GM19455 (cell line): ENCODE results near the gene PROX1.

ENCODE experiments used
- ATAC-seq: cut with Tn5 transposase; IDR thresholded peaks from one replicate; pipeline ENCODE4 v1.9.1; 2021; ENCODE audit not compliant: unreplicated experiment

PROX1 gene

DNA sequence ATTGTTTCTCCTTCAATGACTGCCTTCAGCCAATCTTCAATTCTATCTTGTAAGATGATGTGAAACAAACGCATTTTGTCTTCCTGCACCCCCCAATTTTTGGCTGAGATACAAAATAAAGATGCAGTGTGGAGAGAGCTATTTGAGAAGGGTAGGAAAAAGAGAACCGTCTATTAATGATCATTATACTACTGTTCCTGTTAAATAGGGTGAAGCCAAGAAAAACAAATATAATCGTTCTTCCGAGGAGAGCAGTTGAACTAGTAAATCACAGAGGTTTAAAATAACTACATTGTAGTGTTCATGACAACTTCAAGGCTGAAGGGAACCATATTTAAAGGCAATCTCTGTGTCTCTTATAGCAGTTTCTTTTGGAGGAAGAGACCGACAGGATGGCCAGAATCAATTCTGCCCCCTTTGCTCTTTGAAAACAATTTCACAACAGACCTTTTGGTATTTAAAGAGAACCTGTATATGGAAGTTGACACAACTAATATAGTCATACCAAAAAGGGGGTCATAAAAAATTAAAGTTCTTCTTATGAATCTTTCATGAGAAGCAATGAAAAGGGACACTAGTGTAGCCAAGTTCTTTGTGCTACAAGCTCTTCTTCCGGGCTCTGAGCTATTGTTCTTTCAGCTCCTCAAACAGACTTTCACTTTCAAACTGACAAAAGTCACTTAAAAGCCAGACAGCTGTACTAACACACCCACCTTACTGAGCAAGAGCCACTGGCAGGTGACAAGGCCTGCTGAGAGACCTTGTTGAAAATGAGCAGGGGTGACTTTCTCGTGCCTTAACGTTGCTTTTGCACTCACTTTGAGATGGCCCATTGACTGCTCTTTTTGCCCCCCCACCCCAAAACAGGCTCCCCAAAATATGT, 30.9 kb downstream of the PROX1 start:
- peak; percentile 59 for ATAC-seq

DNA sequence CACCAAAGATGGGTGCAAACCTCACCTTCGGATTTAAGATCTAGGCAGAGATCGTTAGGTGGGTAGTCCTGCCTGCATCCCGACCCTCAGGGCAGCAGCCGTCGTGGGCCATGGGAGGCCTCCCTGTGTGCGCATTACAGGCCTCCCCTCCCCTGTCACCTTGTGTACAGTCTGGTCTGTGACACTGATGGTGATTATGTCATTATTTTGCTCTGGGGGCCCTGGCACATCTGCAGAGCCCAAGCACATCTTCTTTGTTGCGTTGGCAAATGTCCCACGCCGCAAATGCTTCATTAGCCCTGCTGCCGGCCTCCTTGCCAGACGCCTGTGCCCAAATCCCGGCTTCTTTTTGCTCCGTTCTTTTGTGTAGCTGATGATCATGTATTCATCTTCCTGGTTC, 31.7 kb downstream of the PROX1 start:
- no peak for ATAC-seq

DNA sequence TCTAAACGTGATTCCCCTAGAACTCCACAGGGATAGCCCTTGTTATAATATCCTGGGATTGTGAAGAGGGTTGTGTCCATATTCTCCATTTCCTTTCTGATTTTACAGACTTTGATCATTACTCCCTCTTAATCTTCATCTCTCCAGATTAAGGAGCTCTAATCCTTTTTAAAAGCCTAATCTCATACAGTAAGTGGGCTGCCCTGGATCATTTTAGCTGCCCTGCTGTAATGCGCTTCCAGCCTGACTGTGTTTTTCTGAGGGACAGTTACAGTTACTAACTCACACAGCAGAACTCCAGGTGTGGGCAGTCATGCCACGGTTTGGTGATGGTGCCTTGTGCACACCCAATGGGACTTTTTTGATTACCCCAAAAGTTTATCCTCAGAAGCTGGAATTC, 33.5 kb downstream of the PROX1 start:
- no peak for ATAC-seq

DNA sequence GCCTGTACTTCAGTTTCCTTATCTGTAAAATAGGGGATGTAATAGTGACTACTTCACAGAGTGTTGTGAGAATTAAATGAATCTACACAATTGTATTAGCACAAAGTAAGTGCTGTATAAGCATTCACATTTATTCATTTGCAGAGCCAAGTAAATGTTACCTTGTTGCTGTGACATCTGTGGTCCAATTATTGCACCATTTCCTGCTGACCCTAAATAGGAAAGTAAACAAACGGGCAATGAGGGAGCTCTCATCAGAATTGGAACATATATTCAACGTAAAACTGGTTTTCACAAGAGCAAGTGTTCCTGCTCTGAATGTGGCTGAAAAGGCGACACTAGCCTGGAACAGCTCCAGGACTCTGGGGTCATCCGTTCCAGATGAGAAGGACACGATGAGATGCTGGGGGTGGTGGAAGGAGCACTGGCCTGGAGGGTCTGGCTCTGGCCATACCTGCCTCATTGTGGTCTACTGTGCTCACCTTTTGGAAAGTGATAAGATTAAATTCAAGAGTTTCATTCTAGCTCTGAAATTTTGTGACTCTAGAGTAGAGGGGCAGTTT, 34.5 kb downstream of the PROX1 start:
- no peak for ATAC-seq

DNA sequence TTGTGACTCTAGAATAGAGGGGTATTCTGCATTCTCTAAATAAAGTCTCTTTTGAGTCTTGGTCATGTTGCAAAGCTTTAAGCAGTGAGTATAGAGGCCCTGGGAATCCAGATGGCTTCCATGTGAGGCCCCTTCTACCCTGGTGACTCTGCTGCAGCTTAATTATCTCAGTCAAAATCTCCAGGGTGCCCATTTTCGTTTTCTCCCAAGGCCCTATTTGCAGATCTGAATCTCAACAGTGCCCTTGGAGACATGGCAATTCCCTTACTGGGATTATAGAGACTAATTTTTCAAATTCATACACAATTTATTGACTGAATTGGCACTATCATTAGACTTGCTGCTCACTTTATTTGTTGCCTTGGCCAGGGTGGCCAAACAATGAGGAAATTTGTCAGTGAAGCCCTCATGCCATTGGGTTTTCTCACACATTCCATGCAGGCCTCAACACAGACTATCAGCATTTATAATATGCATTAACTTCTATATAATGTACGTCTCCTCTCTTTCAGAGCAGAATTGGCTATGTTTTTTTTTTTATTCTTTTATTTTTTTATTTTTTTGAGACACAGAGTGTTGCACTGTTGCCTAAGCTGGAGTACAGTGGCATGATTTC, 35.1 kb downstream of the PROX1 start:
- ATAC-seq, result no peak

DNA sequence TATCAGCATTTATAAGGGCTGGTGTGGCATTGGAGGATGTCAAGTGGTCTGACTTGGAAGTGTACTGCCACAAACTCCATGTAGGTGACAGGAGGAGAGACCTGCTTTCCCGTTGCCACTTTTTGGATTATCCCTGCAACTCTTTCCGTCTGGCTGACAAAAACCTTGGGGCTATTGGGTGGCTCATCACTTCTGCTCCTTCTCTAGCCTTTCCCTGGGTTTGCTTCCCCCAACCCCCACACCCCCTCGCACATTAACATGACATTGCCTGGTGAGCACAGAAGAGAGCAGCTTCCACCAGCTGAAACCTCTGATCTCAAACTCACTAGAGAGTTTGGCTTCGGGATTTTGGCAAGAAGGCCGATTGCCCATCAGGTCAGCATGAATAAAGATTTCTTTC, 39.2 kb downstream of the PROX1 start:
- no peak for ATAC-seq

DNA sequence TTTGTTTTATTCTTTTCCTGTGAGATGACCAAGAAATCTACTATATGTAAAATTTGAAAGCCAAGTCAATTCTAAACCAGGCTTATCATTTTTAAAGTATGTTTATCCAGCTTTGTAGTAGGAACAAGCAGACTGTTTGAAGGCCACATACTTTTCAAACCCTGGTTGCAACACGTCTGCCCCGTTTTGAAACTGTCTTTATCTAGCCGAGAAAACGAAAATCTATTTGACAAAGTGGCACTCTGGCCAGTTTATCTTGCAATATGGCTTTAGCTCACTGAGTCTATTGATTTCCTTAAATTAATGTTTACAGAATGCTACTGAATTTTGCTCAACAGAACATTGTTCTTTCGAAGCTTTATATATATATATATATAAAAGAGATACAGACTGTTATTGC, 39.7 kb downstream of the PROX1 start:
- ATAC-seq, result no peak

DNA sequence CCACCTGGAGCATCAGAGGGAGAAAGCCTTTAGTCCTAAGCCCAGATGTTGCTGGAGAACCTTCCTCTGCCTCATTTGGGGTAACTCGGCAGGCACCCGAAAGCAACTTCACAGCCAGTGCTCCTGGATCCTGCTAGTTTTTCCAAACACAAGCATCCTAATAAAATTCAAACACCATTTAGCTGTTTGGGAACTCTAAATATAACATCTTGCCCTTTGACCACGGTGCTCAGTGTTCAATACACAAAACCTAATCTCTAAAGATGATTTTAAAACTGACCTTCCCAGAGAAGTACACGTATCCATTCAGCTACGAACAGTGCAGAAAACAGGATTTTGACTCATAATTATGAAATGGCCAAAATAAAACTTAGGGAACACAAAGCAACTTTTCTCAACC, 40.3 kb downstream of the PROX1 start:
- ATAC-seq, result no peak

DNA sequence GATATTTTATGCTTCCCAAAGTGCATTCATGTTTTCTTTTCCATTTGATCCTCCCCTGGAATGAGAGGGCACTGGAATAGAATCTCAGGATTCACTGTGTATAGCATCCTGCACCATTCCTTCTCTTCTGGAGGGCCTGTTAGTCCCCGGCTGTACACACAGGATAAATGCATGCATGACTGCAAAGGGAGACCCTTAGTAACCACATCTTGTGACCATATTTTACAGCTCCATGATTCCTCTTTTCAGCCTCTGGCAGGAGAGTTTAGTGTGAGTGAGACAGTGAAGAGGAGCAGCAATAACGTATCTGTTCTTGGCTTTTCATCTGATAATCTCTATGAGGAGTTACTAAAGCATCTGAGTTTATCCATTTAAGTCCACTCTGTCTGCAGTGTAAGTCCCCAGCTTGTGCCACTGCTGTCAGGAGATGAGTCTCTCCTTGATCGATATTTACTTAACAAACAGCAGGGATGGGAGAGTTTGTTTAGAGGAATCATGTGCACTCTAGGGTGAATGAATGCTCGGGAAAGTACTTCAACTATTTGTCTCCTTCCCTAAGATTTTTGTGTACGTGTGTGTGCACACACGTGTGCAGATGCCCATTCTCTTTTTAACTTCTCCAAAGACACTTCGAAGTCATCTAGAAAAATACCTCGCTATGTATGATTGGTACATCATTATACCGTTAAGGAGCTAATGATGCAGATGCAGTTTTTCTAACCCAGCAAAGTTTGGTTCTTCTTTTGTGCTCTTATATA, 41.1 kb downstream of the PROX1 start:
- ATAC-seq, result no peak

DNA sequence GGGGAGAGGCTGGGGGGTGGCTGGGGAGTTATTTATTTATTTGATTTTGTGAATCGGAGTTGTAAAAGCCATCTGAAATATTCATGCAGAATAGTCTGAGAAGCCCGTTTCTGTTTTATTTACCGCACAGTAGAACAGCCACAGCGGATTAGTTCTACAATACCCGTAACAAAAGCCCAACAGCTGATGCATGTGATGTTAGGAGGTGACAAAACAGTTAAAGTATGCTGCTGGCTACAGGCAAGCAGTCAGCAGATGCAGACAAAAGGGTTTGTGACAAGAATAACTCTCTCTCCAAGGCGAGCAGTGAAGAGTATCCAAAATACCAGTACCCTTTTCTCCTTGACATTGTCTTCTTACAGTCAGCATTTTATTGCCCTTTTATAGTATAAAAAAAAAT, 42.0 kb downstream of the PROX1 start:
- ATAC-seq, result no peak

DNA sequence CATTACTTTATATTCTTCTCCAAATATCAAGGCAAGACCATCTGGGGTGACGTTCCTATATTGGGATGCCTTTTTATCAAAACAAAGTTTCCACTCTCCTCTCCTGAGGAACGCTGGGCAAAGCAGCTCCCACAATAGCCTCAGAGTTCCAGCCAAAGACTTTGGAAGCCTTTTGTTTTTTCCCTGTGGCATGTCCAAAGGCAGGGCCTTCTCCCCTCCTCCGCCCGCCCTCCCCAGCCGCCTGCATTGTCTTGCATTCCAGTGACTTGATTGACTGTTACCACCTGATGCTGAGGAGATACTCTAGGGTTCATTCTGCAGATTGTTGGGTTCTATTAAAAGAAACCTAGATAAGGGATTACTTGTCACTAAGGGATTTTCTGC, 43.5 kb downstream of the PROX1 start:
- no peak for ATAC-seq

DNA sequence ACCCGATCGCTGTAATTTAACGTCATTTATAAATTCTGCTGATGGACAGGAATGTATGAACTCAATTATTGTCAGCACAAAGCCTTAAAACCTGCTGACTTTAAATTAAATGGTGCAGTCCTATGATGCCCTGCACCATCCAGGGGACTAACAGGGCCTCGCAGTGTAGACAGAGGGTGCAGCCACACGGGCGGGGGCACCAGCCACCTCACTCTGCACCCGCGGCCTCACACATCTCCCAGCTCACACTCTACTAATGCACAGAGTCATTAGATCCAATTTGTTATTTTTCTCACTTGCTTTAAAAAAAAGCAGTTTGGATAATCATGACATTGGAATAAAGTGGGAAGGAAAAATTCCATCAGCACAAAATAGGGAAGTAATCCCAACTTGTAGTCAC, 49.7 kb downstream of the PROX1 start:
- ATAC-seq, result no peak

DNA sequence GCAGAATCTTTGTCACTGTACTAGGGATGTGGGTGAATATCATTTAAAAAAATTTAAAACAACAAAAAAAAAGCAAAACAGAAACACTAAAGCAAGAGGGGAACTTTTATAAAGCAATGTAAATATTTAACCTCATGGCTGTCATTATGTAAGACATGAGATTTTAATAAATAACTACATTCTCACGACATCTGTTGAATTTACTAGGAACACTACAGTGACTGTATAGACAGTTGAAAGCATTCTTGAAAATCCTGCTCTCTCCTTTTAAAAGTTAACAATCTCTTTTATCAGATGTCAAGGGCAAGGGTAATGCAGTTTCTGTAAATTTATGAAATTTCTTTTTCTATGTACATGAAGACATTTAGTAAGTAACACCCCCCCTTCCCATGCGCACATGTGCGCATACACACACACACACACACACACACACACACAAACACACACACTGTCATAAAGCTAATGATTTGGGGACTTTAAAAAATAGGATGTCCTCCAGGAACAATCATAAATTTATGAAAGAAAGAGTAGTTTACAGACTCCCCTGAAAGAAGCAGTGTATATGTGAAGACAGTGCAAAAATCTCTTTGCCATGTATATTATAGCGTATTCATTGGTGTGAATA, 51.7 kb downstream of the PROX1 start:
- no peak for ATAC-seq

DNA sequence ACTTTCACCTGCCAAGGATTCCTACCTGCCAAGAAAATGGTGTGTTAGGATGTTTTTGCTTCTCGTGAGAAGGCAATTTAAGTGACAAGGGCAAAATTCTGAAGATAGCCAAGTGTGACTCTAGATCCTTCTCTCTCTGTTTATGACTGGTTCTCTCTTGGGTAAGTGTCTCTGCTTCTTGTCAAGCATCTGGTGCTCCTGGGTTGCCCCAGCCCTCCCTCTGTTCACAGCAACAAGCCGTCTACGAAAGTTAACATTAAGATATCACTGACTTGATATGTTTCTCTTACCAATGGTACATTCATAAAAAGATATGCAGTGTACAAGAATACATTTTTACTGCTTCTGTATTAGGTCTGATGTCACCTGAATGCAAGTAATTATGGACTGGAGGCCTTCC, 55.4 kb downstream of the PROX1 start:
- ATAC-seq, result no peak

DNA sequence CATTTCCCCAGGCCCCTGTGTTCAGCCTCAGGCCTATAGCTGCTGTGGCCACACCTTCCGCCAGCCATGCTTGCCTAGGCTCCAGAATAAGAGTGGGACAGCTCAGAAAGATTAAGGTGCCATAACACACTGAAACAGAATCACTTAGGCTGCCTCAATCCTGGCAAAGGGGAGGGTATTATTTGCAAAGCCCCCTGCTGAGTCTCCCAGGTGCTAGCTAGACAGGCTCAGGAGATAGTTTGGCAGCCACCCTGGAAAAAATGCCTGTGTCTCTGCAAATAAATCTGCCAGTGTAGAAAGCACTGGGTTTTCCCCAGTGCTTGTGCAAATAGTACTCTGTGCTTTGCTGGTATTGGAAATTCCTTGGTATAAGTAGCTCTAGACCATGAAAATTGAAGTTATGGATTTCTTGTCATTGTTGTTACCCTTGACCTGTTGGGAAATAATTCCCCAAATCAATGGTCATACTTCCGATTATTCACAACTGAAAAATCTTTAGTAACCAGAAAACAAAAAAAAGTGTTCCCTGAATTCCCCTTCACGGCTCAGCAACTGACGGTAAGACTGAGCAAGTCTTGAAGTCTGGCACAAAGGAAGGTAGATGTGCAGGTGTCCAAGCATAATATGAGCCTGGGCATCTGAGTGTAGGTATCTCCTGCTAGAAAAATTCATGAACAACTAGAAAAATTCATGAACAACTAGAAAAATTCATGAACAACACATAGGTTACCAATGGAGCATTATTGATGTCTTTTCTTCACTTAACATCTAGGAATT, 56.9 kb downstream of the PROX1 start:
- no peak for ATAC-seq

DNA sequence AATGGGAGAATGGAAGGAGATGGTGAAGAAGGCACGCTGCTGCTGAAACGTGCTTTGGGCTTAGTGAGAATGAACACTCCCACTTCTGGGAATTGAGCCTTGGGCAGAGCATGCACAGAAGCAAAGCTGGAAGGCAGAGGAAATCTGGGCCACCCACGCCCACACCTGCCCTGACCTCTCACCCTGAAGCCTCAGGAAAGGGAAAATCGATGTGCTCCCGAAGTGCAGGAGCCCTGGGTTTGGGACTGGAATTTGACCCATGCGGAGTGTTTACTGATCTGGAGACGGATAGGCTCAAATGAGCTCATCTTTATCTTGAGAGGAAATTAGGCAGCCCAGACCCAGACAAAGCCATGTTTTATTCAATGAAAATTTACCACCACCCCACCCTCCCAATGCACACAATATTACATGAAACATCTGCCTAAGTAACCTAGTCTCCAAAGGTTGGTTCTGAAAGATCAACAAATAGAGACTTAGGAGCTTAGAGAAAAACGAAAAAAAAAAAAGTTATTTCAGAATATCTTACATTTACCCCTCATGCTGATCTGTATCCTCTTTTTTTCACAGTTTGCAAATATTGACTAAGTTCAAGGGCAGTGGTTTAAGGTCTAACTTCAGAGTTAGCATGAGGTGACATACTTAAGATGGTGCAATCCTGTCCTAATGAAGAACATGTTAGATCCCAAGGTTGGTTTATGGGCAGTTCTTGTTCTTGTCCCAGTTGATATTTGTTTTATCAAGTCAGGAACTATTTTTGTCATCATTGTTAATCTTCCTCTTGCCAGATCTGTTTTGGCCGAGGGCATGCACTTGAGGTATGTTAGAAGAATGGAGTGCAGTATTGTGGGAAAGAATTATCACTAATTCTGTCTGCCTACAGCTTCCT, 63.0 kb downstream of the PROX1 start:
- ATAC-seq, result no peak

DNA sequence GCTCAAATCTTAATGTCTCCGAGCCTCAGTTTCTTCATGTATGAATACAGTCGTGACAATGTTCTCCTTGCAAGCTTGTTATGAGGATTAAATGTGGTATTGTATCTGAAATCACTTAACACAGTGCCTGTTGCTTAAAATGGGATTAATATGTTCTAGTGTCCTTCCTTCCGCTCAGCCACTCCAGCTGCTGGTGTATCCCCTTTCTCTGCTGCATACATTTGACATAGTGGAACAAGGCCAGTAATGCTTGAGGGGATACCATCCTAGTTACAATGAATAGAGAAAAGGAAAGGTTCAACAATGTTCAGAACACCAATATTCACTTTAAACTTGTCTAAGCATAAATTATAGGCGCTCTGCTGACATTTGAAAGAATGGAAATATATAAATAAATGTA, 64.0 kb downstream of the PROX1 start:
- ATAC-seq, result no peak

DNA sequence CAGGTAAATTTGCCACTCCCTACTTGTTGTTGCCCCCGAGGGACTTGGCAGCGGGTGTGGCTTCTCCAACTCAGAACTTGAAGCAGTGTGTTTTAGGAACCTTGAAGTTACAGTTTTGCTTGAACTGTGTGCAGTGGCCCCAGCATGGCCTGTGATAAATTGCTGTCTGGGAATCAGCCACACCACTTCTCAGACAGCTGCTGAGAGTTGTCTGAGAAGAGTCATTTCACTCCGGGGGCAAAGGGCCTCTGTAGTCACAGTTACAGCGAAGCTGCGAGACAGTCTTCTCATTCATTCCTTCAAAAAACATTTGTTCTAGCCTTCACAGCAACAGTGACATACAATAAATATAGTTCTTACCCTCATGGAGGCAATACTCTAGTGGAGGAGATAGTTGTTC, 70.3 kb downstream of the PROX1 start:
- ATAC-seq, result no peak

DNA sequence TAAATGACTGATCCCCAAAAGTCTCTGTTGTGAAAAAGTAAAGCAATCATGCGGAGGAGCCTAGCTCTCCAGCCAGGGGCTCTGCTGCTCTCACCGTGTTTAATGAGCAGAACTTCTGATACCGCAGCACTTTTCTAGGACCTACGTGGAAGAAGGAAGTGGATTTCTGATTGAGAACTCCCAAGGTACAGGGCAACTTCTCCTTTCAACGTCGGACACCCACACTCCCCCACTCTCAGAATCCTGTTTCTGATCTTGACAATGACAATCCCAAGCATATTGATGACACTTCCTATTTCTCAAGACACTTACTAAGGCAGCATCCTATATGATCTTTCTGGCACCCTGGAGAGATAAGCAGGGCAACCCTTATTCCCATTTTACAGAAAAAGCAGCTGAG, 78.4 kb downstream of the PROX1 start:
- no peak for ATAC-seq

DNA sequence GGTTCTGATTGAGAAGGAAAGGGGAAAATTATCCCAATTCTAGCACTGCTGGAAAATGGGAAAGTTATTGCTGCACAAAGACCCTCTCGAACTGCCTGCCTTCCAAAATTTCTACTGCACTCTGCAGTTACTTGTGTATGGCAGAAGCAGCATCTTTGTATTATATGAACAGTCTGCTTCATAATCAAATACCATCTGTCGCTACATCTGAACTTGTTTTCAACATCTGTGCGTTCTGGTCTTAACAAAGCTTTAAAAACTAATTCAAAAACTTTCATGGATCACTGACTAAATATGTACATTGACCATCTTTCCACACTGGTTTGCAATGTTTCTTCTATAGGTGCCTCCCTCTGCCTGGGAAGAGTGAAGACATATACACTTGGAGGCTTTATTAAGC, 79.2 kb downstream of the PROX1 start:
- no peak for ATAC-seq
